Ureter (tissue), 1 donor: ENCODE data around the gene DDX27. TPM values are rescaled to one million over a fixed set of nuclear protein-coding genes. Genes with fewer than 3 reads are reported as not detected.
A peak's percentile ranks its signal among the peaks of the same experiment; 100 is the strongest.
"Not testable (repeated sequence)": the region's sequence is repeated elsewhere in the genome, so short reads cannot be mapped to it uniquely, and the experiment has no call there.

Experiments used
- DNase-seq: peaks from one replicate; pipeline ENCODE4 v3.0.0-alpha.2; 2020; ENCODE audit warnings: low spot score
- total RNA-seq: library from RNA; stranded (reverse); gene quantifications from one replicate; pipeline ENCODE4 v1.2.4, GENCODE V29; 2023
- donor health status: DM: yes; HTN: yes; CAD: no.

The DDX27 gene, protein sequence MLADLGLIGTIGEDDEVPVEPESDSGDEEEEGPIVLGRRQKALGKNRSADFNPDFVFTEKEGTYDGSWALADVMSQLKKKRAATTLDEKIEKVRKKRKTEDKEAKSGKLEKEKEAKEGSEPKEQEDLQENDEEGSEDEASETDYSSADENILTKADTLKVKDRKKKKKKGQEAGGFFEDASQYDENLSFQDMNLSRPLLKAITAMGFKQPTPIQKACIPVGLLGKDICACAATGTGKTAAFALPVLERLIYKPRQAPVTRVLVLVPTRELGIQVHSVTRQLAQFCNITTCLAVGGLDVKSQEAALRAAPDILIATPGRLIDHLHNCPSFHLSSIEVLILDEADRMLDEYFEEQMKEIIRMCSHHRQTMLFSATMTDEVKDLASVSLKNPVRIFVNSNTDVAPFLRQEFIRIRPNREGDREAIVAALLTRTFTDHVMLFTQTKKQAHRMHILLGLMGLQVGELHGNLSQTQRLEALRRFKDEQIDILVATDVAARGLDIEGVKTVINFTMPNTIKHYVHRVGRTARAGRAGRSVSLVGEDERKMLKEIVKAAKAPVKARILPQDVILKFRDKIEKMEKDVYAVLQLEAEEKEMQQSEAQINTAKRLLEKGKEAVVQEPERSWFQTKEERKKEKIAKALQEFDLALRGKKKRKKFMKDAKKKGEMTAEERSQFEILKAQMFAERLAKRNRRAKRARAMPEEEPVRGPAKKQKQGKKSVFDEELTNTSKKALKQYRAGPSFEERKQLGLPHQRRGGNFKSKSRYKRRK
- 33.2 TPM for total RNA-seq

DNA sequence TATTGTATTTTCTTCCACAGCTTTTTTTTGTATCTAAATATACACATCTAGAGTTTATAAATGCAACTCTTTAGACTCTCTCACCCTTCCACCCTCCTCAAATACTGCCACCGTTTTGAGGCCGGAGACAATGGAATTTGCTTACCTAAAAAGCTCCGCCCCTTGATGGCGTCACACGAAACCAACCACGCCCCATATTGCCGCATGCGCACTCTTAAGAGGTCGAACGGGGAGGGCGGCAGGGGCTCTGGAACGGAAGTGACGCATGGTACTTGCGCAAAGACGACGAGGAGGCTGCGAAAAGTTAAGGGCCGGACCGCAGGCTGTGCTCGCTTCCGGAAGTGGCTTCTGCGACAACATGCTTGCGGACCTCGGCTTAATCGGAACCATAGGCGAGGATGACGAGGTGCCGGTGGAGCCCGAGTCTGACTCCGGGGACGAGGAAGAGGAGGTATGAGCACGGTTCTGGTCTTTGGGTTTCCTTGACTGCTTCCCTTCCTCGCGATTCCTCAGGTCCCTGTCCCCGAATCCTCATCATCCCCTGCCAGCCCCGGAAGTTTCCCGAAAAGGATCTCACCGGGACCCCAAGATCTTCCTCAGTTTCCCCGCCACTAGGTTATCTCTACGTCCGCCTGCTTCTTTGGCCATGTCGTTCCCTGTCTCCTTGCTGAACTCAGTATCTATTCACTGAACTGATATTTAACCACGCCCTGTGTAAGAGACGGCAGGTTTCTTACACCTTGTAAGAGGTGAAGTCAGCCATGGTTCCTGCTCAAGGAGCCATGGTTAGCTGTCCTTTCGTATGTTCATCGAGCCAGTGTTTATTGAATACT lies at the start of gene DDX27:
TSS of gene DDX27 (plus strand) at position 326 of the 833 bp plus-strand sequence. CDS start at position 359, 33 bp downstream.
- peak; percentile 98 for DNase-seq

DNA sequence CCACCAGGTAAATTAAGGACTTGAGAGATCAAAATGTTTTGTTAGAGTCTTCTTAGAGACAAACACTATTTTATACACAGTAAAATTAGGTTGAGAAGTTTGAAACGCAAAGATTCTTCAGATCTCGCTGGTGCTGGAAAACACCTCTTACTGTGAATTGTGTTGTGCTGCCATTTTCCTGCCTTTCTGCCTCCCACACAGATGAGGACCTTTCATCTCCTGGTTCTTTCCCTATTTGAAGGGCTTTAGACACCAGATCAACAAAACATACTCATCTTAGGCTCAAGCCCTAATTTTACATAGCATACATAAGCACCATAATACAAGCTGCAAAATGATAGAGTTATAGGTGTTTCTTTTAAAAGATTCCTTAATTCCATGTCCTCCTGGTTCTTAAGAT lies 49.7 kb upstream of the DDX27 start:
- DNase-seq, result no peak

DNA sequence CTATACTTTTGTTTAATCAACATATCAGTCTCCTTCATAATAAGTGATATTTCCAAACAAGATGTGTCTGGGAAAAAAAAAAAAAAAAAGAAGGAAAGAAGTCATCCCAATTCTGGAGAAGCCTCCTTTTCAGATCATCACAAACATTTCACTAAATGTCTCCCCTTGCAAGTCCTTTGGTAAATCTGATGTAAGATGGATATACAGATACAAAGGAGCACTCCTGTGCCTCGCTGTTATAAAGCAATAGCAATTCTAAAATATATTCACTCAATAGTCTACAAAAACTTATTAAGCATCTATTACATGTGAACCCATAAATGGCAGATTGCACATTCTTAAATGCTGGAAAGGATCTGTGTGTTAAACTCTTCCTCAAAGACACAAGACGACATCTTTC lies 48.5 kb upstream of the DDX27 start:
- DNase-seq, result no peak

DNA sequence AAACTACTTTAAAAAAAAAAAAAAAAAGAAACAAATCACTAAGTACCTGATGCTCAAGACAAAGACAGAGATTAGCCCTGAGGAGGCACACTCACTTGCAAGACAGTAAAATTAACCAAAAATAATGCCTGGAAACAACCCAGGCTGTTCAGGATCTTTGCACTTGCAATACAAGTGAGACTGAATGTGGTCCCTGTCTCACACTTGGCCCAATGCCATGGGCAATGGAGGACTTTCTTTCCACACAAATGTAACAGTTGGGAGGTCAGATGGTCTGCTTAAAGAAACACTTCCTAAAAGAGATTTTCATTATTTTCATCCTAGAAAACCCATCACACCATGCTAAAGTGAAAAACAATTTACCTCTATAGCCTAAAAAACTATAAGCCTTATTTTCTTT lies 47.3 kb upstream of the DDX27 start:
- no peak for DNase-seq

DNA sequence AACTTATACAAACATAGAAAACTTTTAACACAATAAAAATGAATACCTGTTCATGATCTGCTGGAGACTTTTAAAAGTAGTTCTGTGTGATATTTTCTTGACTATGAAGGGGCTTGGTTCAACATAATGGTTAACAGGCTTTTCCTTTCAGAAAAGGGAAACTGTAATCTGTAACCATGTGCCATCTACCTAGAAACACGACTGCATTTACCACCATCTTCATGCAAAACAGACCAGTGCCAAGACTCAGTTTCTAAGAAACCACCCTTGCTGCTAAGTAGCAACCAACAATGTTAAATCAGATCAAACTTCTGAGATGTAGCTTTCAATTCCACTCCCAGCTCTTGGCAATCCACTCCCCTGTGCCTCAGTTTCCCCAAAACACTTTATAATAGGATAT lies 46.8 kb upstream of the DDX27 start:
- no peak for DNase-seq

DNA sequence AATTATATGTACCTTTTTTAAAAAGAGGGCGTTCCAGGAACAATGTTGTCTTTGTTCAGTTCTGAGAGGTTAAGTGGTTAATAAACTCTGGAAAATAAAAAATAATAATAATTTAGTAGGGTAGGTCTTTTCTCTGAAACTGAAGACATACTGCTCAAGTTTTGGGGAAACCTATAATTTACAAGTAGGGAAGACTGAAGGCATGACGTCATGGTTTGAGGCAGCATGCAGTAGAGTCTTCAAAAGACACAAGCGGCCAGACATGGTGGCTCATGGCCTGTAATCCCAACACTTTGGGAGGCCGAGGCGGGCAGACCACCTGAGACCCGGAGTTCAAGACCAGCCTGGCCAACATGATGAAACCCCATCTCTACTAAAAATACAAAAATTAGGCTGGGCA lies 45.0 kb upstream of the DDX27 start:
- no peak for DNase-seq

DNA sequence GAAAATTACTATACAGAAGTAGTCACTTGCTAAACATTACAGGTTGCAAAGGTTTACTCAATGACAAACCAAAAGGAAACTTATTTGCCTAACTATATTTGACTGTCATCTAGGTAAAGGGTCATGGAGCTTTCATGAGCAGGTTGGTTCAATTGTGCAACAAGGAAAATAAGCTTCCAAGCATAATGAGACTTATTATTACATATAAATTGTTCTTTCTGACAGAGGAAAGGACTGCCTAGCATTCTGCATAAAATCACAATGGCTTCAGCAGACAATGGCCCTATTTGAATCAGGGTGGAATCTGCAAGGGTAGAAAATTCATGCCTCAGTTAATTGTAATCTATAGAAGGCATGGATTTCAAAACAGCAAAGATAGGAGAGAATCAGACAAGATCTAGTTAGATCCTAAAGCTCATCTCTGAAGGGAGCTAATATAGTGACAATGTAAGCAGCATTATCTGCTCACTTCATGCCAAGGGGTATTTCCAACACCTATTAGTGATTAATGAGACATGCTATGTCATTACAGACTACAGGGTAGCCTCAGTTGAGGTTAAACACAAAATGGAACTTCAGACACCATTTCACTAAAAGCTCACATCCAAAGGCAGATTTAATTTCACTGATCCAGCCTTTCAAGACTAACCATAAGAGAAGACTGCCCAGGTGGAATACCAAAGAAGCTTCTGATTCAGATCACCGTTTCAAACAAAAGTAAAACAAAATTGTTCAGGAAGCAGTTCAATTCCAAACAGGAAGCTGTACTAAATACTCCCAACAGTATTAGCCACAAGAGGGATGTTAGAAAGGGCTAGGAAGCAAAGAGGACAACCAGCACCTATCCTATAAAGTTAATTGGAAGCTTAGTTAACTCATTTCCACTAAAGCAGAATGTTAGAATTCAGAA lies 39.6 kb upstream of the DDX27 start:
- DNase-seq, result no peak

DNA sequence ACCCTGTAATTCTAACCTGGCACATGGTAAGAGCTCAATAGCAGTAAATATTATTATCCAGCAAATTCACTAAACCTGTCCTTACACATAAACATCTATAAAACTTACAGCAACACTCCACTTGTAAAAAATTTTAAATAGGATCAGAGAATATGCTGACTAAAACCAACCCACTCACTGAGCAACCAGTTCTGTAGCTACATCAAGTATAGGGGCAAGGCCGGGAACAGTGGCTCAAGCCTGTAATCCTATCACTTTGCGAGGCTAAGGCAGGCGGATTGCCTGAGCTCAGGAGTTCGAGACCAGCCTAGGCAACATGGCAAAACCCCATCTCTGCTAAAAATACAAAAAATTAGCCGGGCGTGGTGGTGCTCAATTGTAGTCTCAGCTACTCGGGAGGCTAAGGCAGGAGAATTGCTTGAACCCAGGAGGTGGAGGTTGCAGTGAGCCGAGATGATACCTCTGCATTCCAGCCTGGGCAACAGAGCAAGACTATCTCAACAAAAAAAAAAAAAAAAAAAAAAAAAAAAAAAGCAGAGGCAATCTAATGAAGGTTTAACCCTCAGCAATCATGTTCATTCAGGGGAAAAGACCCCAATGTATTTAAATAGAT lies 37.8 kb upstream of the DDX27 start:
- DNase-seq, result no peak

DNA sequence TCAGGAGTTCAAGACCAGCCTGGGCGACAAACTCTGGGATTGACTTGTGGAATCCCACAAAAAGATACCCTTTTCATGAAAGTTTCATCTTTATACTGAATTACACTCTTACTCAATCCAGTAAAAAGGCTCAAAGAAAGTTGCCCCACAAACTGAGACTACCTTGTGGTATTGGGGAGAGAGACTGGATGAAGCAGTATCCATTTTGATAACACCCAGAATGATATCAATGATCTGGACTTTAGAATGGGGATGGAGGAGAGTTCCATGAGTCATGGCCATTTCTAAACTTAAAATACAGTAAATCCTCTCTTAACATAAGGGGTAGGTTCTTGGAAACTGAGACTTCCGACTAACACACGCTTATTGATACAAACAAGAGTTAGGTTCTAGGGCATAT lies 35.8 kb upstream of the DDX27 start:
- DNase-seq, result no peak

DNA sequence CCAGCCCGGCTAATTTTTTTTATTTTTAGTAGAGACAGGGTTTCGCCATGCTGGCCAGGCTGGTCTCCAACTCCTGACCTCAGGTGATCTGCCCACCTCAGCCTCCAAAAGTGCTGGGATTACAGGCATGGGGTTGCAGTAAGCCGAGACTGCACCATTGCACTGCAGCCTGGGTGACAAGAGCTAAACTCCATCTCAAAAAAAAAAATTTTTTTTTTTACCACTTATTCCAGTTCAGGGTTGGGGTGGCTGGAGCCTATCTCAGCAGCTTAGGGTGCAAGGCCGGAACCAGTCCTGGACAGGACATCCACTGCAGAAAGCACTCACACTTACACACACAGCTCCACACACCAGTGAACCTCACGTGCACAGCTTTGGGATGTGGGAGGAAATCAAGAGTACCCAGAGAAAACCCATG lies 35.1 kb upstream of the DDX27 start:
- DNase-seq, result not testable (repeated sequence)

DNA sequence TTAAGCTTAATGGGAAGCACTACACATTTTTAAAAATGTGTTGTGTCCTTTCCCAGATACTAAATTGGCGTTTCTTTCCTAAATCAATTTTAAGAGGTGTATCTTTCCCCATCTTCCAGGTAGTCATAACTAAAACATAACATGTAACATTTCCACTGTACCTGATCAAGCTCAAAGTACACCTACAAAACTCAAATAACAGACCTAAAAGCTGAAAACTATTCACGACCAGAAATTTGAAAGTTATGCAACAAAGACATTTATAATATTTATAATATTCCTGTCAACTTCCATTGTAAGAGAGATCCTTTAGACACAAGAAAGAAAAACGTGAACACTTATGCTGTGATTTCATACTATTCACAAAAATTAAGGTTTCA lies 34.5 kb upstream of the DDX27 start:
- DNase-seq, result no peak

DNA sequence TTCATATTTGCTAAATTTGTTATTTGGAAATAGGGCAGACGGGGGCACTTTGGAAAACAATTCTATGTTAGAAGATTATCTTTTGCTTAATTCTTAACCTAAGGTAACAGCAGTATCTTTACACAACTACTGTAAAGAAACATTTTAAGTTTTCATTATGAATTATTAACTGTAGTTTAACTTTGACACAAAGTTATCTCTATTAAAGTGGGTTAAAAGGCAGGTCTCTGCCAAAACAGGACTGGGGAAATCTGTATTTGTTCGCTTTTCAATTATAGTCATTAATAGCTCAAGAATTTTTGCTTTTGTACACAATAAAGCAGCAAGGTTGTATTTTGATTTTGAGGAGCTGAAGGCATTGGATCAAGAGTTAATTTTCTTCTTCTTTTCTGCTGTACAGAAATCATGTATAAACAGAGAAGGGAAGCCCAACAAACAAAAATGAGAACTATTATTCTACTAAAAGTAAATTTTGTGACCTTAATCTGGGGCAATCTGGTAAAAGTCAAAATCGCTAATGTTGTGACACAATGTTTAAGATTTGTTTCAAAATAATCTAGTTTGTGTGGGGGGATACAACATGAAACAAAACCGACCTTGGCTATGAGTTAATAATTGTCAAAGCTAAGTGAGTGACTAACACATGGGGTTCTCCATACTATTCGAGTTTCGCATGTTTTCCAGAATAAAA lies 34.0 kb upstream of the DDX27 start:
- no peak for DNase-seq

DNA sequence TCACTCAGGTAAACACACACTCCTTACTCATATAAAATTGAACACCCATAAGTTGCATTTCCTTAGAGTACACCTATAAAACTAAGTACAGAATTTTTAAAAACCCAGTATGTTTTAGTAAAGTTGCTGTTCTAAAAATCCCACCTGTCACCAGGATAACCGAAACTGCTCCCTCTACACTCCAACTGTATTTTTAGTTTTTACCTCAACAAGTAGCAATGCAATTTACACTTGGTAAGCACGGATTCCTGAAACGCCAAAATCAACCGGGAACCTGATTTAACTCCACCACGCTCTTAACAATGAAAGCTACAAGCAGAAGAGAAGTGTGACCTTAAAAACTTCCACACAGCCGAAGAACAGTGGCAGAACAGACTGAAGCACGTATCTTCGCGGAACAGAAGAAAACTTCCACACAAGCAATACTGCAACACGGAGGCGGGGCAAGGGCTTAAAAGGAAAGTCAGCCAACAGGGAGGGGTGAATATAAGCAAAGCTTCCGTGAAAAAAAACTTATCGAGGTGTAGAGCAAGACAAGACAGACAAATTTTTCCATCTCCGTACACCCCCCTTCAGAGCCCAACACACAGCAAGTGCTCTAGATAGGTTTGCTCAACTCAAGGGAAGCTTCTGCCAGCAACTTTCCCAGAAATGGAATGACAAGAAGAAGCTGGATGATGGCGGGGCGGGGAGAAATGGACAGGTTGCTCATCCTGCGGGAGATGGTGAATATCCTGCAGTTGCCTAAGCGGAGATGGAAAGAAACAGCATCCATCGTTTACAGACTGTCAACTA lies 32.5 kb upstream of the DDX27 start:
- DNase-seq, result peak; percentile 65

DNA sequence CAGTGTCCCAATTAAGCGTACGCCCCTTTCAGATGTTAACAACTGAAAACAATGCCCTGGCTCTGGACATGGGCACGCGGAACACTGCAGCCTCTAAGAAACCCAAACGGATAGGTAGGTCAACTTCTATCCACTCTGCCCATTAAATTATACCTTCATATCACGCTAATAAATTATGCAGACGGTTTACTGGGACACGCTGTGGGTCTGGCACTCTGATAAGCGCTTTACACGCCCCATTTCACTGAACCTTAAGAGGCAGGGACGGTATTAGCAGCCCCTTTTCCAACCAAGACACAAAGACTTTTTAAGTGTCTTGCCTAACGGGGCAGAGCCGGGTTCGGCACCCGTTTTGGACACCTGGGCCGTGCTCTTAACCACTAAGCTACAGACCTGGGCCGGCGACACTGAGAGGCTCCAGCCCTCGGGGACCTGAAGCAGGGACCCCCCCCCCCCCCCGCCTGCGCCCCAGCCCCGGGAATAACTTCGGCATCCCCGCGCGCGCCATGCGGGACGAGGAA lies 31.8 kb upstream of the DDX27 start:
- no peak for DNase-seq

DNA sequence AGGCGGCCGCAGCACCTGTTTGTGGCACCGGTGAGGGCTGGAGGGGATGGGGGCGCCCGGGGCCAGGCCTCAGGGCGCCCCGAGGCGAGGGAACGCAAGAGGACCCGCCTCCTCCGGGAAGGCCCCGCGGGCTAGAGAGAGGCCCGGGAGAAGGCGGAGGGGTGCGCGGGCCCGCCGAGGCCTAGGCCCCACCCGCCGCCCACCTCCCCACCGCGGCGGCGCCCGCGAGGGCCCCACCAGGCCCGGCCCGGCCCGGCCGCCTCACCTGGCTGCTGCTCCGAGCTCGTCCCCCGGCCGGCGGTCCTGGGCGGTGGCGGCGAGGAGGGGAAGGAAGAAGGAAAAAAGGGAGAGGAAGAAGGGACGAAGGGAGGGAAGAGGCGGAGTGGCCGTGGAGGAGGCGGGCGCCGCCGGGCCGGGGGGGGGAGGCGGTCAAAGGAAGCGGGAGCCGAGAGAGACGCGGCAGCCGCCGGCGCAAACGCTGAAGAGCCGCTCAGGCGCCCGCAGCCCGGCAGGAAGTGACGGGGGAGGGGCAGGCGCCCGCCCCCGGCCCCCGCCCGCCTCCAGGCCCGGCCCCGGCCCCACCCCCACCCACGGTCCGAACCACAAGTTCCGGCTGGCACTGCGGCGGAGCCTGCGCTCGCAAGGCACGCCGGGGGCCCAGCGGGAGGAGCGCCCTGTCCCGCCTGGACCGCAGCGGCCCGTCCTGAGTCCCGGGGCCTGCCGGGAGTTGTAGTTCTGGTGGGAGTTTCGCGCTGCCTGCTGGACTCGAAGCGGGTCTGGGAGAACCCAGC lies 31.2 kb upstream of the DDX27 start, which contains the start of gene STAU1:
TSS of gene STAU1 (minus strand) at position 484 of the 791 bp plus-strand sequence. CDS start 22,133 bp downstream, outside the sequence.
- peak; percentile 93 for DNase-seq

DNA sequence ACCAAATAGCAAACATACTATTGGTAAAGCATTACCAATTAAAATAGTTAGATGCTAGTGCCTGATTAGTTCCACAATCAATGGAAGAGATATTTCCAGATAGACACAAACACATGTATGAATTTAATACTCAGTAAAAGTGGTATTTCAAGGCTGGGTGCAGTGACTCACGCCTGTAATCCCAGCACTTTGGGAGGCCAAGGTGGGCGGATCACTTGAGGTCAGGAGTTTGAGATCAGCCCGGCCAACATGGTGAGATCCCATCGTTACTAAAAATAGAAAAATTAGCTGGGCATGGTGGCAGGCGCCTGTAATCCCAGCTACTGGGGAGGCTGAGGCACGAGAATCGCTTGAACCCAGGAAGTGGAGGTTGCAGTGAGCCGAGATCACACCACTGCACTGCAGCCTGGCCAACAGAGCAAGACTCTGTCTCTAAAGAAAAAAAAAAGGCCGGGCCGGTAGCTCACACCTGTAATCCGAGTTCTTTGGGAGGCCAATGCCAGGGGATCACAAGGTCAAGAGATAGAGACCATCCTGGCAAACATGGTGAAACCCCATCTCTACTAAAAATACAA lies 26.2 kb upstream of the DDX27 start:
- not testable (repeated sequence) for DNase-seq

DNA sequence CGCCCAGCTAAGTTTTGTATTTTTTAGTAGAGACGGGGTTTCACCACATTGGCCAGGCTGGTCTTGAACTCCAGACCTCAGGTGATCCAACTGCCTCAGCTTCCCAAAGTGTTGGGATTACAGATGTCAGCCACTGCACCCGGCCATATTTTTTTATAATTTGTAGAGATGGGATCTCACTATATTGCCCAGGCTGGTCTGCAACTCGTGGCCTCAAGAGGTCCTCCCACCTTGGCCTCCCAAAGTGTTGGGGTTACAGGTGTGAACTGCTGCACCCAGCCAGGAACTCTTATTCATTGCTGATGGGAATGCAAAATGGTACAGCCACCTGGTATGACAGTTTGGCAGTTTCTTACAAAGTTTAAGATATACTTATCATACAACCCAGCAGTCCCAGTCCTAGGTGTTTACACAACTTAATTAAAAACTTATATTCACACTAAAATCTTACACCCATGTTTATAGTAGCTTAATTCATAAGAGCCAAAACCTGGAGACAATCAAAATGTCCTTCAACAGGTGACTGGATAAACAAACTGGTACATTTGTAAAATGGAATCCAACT lies 19.4 kb upstream of the DDX27 start:
- no peak for DNase-seq
